BJ (cell line): ENCODE data around the gene HOXA1. TPM values are rescaled to one million over a fixed set of nuclear protein-coding genes. Genes with fewer than 3 reads are reported as not detected.

Experiments
- CTCF ChIA-PET: fragments of 350-600 bp; formaldehyde crosslinking; extraction: SDS; loops from one replicate; lab custom pipeline; 2021; ENCODE audit warnings: antibody characterized with exemption, inconsistent platforms; lab: Yijun Ruan, JAX
- POLR2A ChIA-PET: fragments of 300-600 bp; sonication (Branson Sonifier 250); formaldehyde crosslinking; extraction: SDS; loops from one replicate; lab custom pipeline; 2021; ENCODE audit warnings: antibody characterized with exemption; lab: Charles Lee
- DNase-seq: peaks from one replicate; pipeline ENCODE4 v3.0.0-alpha.2; 2011; ENCODE audit warnings: low read depth
- H3K27me3 ChIP-seq: 2 replicates; pipeline ENCODE4 v1.6.0; 2011; ENCODE audit warnings: low read length; ENCODE audit not compliant: control insufficient read depth, insufficient read depth
- H3K36me3 ChIP-seq: 2 replicates; pipeline ENCODE4 v1.5.1; 2011; ENCODE audit warnings: low read length; ENCODE audit not compliant: control insufficient read depth, insufficient read depth
- H3K4me3 ChIP-seq: 2 replicates; pipeline ENCODE4 v1.5.1; 2011; ENCODE audit warnings: low read depth, mild to moderate bottlenecking, control low read depth, low read length
- CTCF ChIP-seq: IDR thresholded peaks from 2 replicates; pipeline ENCODE4 v1.5.1; 2011; ENCODE audit warnings: low read depth, mild to moderate bottlenecking, control low read depth, inconsistent platforms, low read length, moderate library complexity; ENCODE audit not compliant: insufficient read depth
- polyA plus RNA-seq: library from polyadenylated mRNA; depleted of rRNA; stranded (reverse); fragments of >200 nt; gene quantifications from 2 replicates; pipeline ENCODE4 v1.2.3, GENCODE V29; 2011

Gene HOXA1
- polyA plus RNA-seq, 1 experiment: 0.91 TPM

- Histone ChIP-seq H3K27me3 (peaks cover 14% of the 10 kb centered on the region), H3K4me3 (no peak overlapping the region), H3K36me3 (peaks cover 2% of the 10 kb centered on the region; the same call in 1 of the 2 replicates)
- CTCF ChIA-PET: no interaction called here
- no peak for TF ChIP-seq CTCF
- POLR2A ChIA-PET: no interaction called here
- no peak for DNase-seq
These were observed 11.1 kb upstream of the HOXA1 start for GRCh38 chr7:27106901-27107240.

DNA sequence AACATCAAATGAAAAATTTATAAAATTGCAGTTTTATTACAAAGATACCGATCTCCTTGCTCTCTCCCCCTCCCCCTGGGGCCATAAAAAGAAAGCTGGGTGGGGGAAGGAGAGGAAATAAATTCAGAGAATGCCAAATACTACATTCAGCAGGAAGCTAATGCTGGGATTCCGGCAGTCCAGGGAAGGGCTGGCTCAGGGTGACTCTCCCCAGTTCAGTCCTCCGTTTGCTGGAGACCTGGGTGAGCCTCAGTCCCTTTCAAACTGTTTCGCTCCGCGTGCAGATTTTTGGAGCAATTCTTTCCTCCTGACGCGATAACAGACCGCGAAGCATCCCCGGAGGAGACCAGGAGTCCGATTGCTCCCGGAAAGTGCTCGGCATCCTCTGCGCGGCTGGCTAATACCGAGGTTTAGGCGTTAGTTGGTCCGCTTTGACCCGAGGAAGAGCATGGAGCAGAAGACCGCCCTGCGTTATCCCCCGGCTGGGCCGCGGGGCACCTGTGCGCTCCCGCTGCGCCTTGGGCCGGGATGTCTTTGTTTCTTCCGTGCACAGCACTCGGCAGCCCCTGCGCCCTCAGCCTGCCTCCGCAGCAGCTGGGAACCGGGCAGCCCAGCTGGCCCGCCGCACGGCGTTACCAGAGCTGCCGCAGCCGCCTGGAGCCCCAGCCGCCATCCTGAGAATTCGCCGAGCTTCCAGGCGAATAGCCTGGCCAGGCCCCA, 10.5 kb upstream of the HOXA1 start:
- H3K4me3 ChIP-seq: no peak overlapping the region
- no peak for TF ChIP-seq CTCF
- CTCF ChIA-PET: interaction anchor here (1.2 to 1.6 kb wide), 2 partner anchors 12 to 44 kb away, joined by 3 to 4 read pairs; no protein-coding TSS in a partner anchor
- peaks cover 12% of the 10 kb centered on the region for H3K27me3 ChIP-seq
- POLR2A ChIA-PET: no interaction called here
- no peak for DNase-seq
- H3K36me3 ChIP-seq: peaks cover 2% of the 10 kb centered on the region; the same call in 1 of the 2 replicates

GRCh38 chr7:27105301-27106031, 9.7 kb upstream of the HOXA1 start:
- CTCF ChIA-PET: interaction anchor here (1.2 to 1.6 kb wide), 2 partner anchors 13 to 45 kb away, joined by 3 to 4 read pairs; no protein-coding TSS in a partner anchor
- POLR2A ChIA-PET: no interaction called here
- DNase-seq: no peak
- Histone ChIP-seq H3K36me3 (peaks cover 2% of the 10 kb centered on the region; the same call in 1 of the 2 replicates), H3K27me3 (peaks cover 12% of the 10 kb centered on the region), H3K4me3 (no peak overlapping the region)
- TF ChIP-seq CTCF: no peak

DNA sequence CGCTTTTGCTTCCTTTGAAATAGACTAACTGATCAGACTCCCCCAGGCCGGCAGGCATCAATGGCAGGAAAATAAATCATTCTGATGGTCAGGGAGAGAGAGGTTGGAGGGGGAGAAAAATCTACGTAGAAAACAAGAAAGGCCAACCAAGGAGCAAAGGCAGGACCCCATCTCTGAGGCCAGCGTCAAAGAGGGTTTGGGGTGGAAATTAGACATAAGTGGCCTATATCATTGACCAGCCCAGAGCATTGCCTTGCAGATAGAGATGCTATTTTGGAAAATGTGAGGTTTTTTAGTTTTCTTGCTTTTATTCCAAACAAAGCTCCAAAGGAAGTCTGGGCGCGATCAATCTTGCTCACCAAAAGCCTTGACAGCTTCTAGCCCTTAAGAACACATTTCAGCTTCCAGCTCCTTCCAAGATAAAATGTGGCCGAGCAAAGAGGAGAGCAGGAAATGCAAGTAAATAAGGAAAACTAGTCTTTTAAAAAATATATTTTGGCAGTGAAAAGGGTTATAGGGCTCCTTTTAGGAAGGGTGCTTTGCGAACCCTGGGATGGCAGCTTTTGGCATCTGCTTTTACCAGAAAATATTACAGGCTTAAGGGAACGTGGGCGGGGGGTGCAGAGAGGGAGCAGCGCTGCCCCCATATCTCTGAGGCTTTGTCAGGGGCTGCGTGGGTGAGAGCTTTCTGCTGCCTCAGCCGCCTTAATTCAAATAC, 8.7 kb upstream of the HOXA1 start:
- ChIA-PET POLR2A (no interaction called here), CTCF (interaction anchor here (1.2 kb wide), 1 partner anchor 46 kb away, joined by 3 read pairs; no protein-coding TSS in a partner anchor)

More for the DNA sequence above, 8.7 kb upstream of the HOXA1 start:
- no peak overlapping the region for H3K4me3 ChIP-seq
- DNase-seq: no peak
- no peaks in the 10 kb centered on the region for H3K36me3 ChIP-seq
- no peak for TF ChIP-seq CTCF
- peaks cover 10% of the 10 kb centered on the region for H3K27me3 ChIP-seq
